Measurements from ENCODE around the gene FAM107B.
A peak's percentile ranks its signal among the peaks of the same experiment; 100 is the strongest.

FAM107B gene

DNA sequence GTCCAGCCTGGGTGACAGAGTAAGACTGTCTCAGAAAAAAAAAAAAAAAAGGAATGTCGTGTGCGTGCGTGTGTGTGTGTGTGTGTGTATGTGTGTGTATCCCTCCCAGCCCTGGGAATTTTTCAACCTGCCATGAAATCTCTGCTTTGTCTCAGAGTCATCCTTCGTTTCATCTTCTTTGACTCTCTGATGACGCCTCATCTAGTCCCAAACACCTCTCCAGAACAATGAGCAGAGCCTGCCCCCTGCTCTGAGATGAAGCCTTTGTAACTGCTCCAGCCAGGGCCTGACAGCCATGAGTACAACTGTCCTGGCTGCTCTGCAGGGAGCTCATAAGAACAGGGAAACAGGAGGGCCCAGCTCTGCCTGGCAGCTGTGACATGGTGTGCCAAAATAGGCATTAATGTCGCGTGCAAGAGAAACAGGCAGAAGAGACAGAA, 149.5 kb downstream of the FAM107B start:
- no peak for DNase-seq (ENCODE audit: low read depth)

- DNase-seq (ENCODE audit: low read depth), result no peak
Measured at GRCh38 chr10:14624600-14624999, 150.1 kb downstream of the FAM107B start.

DNA sequence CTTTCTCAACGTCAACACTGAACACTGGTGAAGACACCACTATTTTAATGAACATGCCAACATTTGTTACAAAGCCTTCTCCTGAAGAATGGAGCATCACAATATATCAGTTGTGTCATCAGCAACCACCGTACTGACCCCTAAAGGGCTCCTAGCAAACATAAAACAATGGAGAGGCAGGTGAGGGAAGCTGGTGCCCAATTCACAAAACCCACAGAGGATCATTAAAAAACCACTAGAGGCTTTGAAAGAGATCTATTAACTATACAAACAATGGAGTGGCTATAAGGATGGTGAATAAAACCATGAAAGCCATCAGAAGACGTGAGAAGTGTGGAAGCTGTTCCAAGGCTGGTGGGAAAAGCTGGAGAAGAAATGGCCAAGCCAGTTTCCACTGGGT, 150.8 kb downstream of the FAM107B start:
- DNase-seq (ENCODE audit: low read depth), result no peak

DNA sequence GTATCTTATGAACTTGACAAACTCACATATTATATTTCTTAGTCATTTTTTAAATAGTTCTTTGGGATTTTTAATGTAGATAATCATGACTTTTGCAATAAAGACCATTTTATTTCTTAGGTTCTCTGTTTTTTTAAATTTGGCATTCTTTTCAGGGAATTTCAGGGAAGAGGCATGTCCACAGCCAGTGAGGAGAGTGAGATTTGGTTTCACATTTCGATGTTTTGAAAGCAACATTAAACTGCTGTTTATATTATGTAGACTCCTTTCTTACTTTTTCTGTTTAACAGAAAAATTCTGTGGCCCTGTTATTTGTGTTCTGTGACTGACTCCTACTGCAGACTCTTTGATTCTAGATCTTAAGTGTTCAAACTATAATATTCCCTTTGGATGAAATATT, 153.7 kb downstream of the FAM107B start:
- DNase-seq (ENCODE audit: low read depth), result no peak

DNA sequence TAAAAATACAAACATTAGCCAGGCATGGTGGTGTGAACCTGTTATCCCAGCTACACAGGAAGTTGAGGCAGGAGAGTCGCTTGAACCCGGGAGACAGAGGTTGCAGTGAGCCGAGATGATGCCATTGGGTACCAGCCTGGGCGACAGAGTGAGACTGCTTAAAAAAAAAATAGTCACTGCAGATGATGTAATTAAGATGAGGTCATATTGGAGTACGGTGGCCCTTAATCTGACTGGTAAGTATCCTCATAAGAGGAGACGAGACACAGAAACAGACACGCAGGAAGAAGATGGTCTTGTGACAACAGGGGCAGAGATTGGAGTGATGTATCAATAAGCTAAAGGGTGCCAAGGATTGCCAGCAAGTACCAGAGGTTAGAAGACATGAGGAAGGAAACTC, 156.0 kb downstream of the FAM107B start:
- DNase-seq (ENCODE audit: low read depth), result no peak

- no peak for DNase-seq (ENCODE audit: low read depth)
Measured at GRCh38 chr10:14617852-14618251, 156.8 kb downstream of the FAM107B start.

DNA sequence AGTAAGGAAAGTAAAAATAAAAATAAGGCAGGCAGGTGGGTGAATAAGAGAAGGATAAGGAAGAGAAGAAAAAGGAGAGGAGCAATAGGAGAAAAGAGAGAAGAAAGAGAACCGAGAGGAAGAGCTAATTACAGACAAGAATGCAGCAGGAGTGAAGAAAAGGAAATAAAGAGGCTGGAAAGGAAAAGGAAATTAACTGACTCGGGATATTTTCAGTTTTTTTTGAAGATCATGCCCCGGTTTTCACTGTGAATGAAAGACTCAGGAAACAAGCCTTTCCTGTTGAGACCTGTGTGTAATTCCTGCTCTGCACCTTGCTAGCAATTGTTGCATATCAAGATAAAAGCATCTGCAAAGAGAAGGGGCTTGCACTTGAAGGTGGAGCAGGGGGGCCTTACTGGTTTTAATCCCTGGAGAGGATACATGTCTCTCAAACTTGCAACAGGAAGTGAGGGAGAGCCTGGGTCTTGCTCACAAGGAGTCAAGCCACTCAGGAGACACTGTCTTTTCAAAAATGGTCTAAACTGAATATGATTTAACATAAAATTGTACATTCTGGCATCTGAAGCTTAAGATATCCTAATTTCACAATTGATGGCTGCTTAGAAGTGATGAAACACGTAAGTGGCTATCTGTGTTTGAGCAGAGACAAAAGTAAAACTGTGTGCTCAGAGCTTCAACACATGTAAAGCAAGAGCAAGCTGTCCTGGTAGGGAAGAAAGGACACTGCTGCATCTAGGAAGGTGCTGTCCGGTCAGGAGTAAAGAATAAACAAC, 157.6 kb downstream of the FAM107B start:
- DNase-seq (ENCODE audit: low read depth), result no peak

GRCh38 chr10:14616465-14616864, 158.2 kb downstream of the FAM107B start:
- DNase-seq (ENCODE audit: low read depth), result no peak

DNA sequence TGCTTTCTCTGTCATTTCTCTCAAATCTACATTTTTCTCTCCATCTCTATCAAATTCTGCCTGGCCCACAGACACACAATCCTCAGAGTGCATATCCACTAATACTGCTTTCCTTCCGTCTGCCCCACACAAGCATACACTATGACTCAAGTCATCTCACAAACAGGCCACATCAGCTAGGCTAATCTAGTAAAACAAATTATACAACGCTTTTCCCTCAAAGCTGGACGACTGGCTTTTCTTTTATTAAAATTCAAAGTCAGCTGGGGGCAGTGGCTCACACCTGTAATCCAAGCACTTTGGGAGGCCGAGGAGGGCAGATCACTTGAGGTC, 161.1 kb downstream of the FAM107B start:
- no peak for DNase-seq (ENCODE audit: low read depth)

- DNase-seq (ENCODE audit: low read depth), result no peak
Measured at GRCh38 chr10:14612873-14613587, 161.7 kb downstream of the FAM107B start.

DNA sequence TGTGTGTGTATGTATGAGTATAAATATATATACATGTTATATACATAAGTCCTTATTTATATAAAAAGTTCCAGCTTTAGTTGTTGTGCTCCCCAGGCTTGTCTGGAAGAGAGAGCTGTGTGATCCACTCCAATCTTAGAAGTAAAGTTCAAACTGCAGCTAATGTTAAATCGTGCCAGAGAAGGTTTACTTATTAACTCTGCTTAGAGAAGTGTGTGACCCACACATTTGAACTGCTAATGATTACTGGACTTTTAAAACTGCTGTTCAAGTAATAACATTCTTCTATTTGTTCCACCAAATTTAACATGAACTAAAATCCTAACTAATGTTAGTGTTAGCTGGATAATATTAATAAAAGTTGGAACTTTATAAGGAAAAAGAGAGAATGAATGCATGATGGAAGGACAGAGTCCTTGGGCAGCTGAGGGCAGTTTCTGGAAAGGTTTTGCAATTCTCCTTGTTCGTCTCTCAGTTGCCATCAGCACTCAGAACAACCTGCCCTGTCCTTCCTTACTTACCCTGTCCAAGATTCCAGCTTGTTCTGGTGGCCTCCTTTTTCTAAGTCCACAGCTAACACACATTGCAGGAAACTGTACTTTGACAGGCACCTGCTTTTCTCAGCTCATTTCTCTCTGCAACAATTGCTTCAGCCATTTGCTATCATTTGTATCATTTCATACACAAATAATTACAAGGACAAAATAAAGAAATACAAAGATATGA, 162.6 kb downstream of the FAM107B start:
- no peak for DNase-seq (ENCODE audit: low read depth)

- no peak for DNase-seq (ENCODE audit: low read depth)
Measured at GRCh38 chr10:14609178-14609577, 165.5 kb downstream of the FAM107B start.

- DNase-seq (ENCODE audit: low read depth), result no peak
Measured at GRCh38 chr10:14608381-14609001, 166.2 kb downstream of the FAM107B start.

- no peak for DNase-seq (ENCODE audit: low read depth)
Measured at GRCh38 chr10:14606633-14607032, 168.1 kb downstream of the FAM107B start.

- no peak for DNase-seq (ENCODE audit: low read depth)
Measured at GRCh38 chr10:14605231-14605925, 169.3 kb downstream of the FAM107B start.

DNA sequence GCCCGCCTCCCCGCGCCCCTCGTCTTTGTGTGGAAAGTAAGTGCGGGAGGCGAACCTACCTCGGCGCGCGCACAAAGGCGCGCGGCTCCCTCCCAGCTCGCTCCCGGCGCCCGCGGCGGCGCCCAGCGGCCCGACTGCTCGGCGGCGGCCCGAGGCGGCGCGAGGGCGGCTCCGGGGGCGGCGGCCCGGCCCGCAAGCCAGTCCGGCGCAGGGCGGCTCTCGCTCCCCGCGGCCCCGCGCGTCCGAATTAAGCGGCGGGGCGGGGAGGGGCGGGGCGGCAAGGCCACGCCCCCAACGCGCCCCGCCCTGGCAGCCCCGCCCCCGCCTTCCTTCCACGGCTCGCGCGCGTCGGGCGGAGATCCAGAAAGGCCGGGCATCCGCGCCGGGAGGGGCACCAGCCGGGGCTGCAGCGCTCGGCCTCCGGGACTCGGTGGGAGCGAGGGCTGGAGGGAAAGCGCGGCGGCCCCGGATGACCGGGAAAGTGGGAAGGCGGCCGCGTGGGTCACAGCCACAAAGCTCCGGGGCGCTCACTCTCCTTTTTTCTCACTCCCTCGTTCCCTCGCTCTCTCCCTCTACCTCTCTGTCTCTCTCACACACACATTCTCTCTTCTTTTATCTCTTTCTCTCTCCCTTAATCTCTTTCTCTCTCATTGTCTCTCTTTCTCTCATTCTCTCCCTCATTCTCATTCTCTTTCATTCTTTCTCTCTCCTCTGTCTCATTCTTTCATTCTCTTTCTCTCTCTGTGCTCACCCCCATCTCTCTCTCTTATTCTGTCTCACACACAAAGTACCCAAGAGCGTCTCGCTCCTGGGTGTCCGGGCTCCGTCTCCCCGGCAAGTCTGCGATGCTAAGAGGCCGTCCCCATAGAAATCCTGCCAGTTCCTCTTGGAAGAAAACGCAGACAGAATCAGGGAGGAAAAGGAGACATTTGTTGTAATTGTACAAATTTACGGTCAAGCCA, 170.2 kb downstream of the FAM107B start:
- DNase-seq (ENCODE audit: low read depth), result peak; percentile 62

DNA sequence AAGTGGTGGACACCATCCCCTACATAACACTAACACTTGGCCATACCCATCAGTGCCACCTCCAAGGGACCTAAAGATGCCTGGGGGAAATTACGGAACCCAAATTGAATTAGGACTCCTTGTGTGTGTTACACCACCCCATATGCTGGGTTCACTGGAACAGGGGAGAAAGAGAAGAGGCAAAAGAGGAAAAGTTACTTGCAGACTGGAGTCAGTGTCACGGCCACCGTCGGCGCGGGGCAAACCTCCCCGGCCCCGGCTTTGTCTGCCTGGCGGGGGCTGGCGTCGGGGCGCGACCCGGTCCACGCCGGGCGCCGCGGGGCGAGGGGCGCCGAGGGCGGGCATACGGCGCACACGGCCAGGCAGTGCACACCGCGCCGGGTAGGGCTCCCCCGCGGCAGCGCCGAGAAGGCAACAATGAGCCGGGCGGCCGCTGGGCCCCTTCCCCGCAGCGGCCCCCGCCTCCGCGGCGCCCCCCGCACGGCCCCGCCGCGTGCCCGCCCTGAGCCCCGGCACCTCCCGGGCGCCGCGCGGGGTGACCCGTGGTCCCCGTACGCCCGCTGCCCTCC, 171.1 kb downstream of the FAM107B start:
- no peak for DNase-seq (ENCODE audit: low read depth)

- DNase-seq (ENCODE audit: low read depth), result no peak
Measured at GRCh38 chr10:14602807-14603533, 171.7 kb downstream of the FAM107B start.

DNA sequence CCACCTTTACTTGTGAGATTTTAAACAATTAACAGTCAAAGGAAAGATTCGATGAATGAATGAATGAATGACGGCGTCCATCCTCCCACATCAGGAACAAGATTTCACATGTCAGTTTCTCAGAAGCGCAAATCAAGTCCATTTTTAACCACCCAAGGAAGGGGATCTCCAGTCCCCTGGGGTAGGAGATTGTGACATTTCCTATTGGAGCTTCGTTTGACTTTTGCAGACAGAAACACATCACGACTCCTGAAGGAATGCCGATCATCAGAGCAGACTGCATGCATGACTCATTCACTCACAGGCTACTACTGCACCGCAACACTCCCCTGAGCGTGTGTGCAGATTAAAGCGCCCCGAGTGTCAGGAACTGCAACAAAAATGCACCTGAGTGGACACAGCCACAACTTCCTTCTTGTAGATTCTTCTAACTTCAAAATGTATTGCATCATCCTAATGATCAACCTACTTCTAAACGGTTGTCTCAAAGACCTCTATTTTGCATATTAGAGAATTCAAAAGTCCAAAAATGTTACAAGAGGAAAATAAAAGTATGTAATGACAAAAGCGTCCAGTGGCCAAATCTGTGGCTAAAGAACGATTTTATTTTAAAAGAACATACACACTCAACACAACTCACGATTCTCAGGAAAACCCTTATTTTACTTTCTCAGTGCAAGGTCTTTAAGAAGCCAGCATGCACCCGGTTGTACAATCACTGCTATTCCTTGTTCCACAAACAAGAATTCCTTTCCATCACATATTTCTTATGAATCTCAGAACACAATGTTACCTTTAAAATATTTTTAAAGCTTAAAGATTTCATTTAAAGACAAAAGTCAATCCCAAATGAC, 172.6 kb downstream of the FAM107B start:
- peak; percentile 21 for DNase-seq (ENCODE audit: low read depth)
